Measurements from ENCODE around the gene ISLR2.

DNA sequence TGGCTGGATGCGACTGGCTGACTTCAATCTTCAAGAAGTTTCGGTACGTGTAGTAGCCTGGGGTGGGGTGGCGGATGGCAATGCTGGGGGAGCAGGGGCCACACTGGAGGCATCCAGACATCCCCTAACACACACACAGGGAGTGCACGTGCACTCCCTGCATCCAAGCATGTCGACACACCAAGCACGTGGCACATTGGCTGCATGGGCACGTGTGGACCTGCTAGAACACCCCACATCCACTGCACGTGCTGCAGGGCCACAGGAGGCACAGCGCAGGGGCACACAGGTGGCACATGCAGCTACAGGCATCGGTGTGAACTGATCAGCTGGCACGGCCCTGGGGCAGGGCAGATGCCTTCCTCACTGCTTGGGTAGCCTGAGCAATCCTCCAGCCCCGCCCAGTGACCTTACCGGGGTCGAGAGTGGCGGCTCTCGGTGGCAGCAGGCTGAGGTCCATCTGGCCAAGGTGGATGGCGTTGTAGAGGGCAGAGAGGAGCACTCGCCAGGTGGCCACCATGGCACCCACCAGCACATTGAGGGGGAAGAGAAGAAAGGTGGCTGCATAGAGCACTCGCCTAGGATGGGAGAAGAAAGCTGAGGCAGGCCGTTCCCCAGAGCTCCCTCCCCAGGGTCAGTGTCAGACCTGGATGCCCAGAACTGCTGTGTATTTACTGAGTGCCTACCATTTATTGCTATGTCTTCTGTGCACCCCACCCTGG lies 50.7 kb downstream of the ISLR2 start:
- TF ChIP-seq SUZ12 (IDR thresholded peaks at IDR 0.05) (no peak), ELF4 (IDR thresholded peaks at IDR 0.05) (no peak), SP1 (IDR thresholded peaks at IDR 0.05) (no peak)
